HepG2 (cell line): ENCODE data around the gene CSNK1E. TPM values are rescaled to one million over a fixed set of nuclear protein-coding genes. Genes with fewer than 3 reads are reported as not detected.

ENCODE experiments used
- ATAC-seq: fragments of 200-7000 bp; cut with Tn5 transposase; 3 replicates; pipeline ENCODE4 v1.9.1; 2020; ENCODE audit warnings: mild to moderate bottlenecking, moderate library complexity
- BruUV-seq: library from RNA; stranded (reverse); fragments of 400-500 nt; replicated peaks from 2 replicates; lab custom pipeline; 2021; lab: Mats Ljungman, UMichigan
- CTCF ChIA-PET: fragments of 300-600 bp; formaldehyde crosslinking; extraction: SDS; loops from one replicate; lab custom pipeline; 2021; ENCODE audit warnings: low total read pairs, inconsistent platforms, low intra/inter-chr PET ratio; lab: Yijun Ruan, JAX
- POLR2A ChIA-PET: fragments of 350-600 bp; sonication (Branson Sonifier 250); formaldehyde crosslinking; loops from one replicate; lab custom pipeline; 2020; ENCODE audit warnings: antibody characterized with exemption, inconsistent platforms; lab: Yijun Ruan, JAX
- DNase-seq: peaks from one replicate; pipeline ENCODE4 v3.0.0-alpha.2; 2015; ENCODE audit warnings: low spot score
- FAIRE-seq: peaks from 3 replicates; lab custom pipeline; 2011; peaks lifted over from hg19 to GRCh38; lab: Jason Lieb, UNC
- H2AFZ ChIP-seq: one replicate; pipeline ENCODE4 v1.6.1; 2011; ENCODE audit warnings: low read length, inconsistent platforms
- H3K27ac ChIP-seq: fragments of 300-600 bp; 3 replicates; pipeline ENCODE4 v1.8.0; 2011; ENCODE audit warnings: mixed run types, mild to moderate bottlenecking, mixed read lengths, low read length, inconsistent platforms; ENCODE audit not compliant: insufficient read depth; ENCODE audit errors: extremely low read length
- H3K27me3 ChIP-seq, 2 experiments: fragments of 200-600 bp in 1 of 2; 2 replicates in 1 of 2; 3 replicates in 1 of 2; pipeline versions ENCODE4 v1.6.0 to v1.8.0; 2011; ENCODE audit warnings: low read length in 2 of 2, mild to moderate bottlenecking in 2 of 2, moderate library complexity in 2 of 2, inconsistent platforms in 1 of 2; ENCODE audit not compliant: insufficient read depth in 2 of 2, control insufficient read depth in 1 of 2
- H3K36me3 ChIP-seq, 2 experiments: fragments of 200-600 bp in 1 of 2; replicated peaks in 1 of 2; 2 replicates in 1 of 2; 3 replicates in 1 of 2; pipeline versions ENCODE4 v1.5.1 to v1.8.0; 2011; ENCODE audit warnings: low read length in 2 of 2, inconsistent platforms in 1 of 2; ENCODE audit not compliant: insufficient read depth in 2 of 2, control insufficient read depth in 1 of 2
- H3K4me1 ChIP-seq: 2 replicates; pipeline ENCODE4 v1.5.1; 2012; ENCODE audit warnings: low read length, inconsistent platforms; ENCODE audit not compliant: insufficient read depth
- H3K4me2 ChIP-seq: 2 replicates; pipeline ENCODE4 v1.6.0; 2011; ENCODE audit warnings: low read depth, low read length, inconsistent platforms
- H3K4me3 ChIP-seq, 3 experiments: fragments of 200-600 bp in 1 of 3; sonication (generic), shearing (Covaris generic) in 1 of 3; replicated peaks in 1 of 3; 2 replicates each; pipeline ENCODE4 v1.5.1; 2011 to 2016; ENCODE audit warnings: low read length in 3 of 3, inconsistent platforms in 2 of 3, low read depth in 2 of 3, mild to moderate bottlenecking in 2 of 3, control low read depth in 1 of 3, mixed read lengths in 1 of 3; ENCODE audit not compliant: insufficient read depth in 1 of 3
- H3K79me2 ChIP-seq: one replicate; pipeline ENCODE4 v1.6.1; 2011; ENCODE audit warnings: low read length, inconsistent platforms; ENCODE audit not compliant: insufficient read depth
- H3K9ac ChIP-seq: 2 replicates; pipeline ENCODE4 v1.6.0; 2011; ENCODE audit warnings: mild to moderate bottlenecking, low read depth, low read length, inconsistent platforms; ENCODE audit not compliant: insufficient read depth
- H3K9me3 ChIP-seq: 2 replicates; pipeline ENCODE4 v1.5.1; 2012; ENCODE audit warnings: mild to moderate bottlenecking, low read length
- H4K20me1 ChIP-seq: 2 replicates; pipeline ENCODE4 v1.6.0; 2011; ENCODE audit warnings: inconsistent platforms, mild to moderate bottlenecking, low read length, moderate library complexity; ENCODE audit not compliant: insufficient read depth
- EED ChIP-seq: sonication (generic); formaldehyde crosslinking; IDR thresholded peaks from 2 replicates; pipeline ENCODE4 v1.5.0; 2020; ENCODE audit warnings: mild to moderate bottlenecking, missing genetic modification reagents
- EZH2 ChIP-seq: conservative IDR thresholded peaks from 2 replicates; pipeline ENCODE4 v1.6.1; 2012; ENCODE audit warnings: mild to moderate bottlenecking, low read depth, low read length, moderate library complexity
- GLI4 ChIP-seq: sonication (generic); formaldehyde crosslinking; IDR thresholded peaks from 2 replicates; pipeline ENCODE4 v1.5.1; 2020; ENCODE audit warnings: missing genetic modification reagents, mild to moderate bottlenecking, moderate library complexity, borderline replicate concordance
- HCFC1 ChIP-seq: fragments of 150-350 bp; IDR thresholded peaks from 2 replicates; pipeline ENCODE4 v1.6.1; 2014; ENCODE audit warnings: low read depth, low read length
- HES4 ChIP-seq: sonication (generic); formaldehyde crosslinking; IDR thresholded peaks from 2 replicates; pipeline ENCODE4 v1.9.0; 2021; ENCODE audit warnings: mild to moderate bottlenecking, missing genetic modification reagents, borderline replicate concordance
- SAP130 ChIP-seq: IDR thresholded peaks from 2 replicates; pipeline ENCODE4 v1.6.1; 2016; ENCODE audit warnings: low read depth
- SKI ChIP-seq: fragments of 450-650 bp; IDR thresholded peaks from one replicate; pipeline ENCODE4 v1.6.1; 2018; ENCODE audit warnings: mild to moderate bottlenecking; ENCODE audit not compliant: partially characterized antibody
- SRY ChIP-seq: sonication (generic); formaldehyde crosslinking; IDR thresholded peaks from 2 replicates; pipeline ENCODE4 v1.8.0; 2022; ENCODE audit warnings: mild to moderate bottlenecking, missing genetic modification reagents
- ZNF121 ChIP-seq: sonication (generic); formaldehyde crosslinking; IDR thresholded peaks from 2 replicates; pipeline ENCODE4 v1.5.0; 2020; ENCODE audit warnings: mild to moderate bottlenecking, missing genetic modification reagents
- ZNF17 ChIP-seq: sonication (generic); formaldehyde crosslinking; IDR thresholded peaks from 2 replicates; pipeline ENCODE4 v1.5.0; 2020; ENCODE audit warnings: mild to moderate bottlenecking, missing genetic modification reagents
- ZNF207 ChIP-seq: fragments of 450-650 bp; IDR thresholded peaks from 2 replicates; pipeline ENCODE4 v1.6.1; 2016; ENCODE audit warnings: antibody characterized with exemption, borderline replicate concordance
- ZNF235 ChIP-seq: sonication (generic); formaldehyde crosslinking; IDR thresholded peaks from 2 replicates; pipeline ENCODE4 v1.8.1; 2023; ENCODE audit warnings: mild to moderate bottlenecking, missing genetic modification reagents, borderline replicate concordance
- ZNF335 ChIP-seq: sonication (generic); formaldehyde crosslinking; IDR thresholded peaks from 2 replicates; pipeline ENCODE4 v1.4.0; 2020; ENCODE audit warnings: missing genetic modification reagents
- ZNF441 ChIP-seq: sonication (generic); formaldehyde crosslinking; IDR thresholded peaks from 2 replicates; pipeline ENCODE4 v1.7.0; 2021; ENCODE audit warnings: missing genetic modification reagents, borderline replicate concordance
- ZNF446 ChIP-seq: sonication (generic); formaldehyde crosslinking; IDR thresholded peaks from 2 replicates; pipeline ENCODE4 v1.5.0; 2020; ENCODE audit warnings: mild to moderate bottlenecking, missing genetic modification reagents
- ZNF543 ChIP-seq: sonication (generic); formaldehyde crosslinking; IDR thresholded peaks from 2 replicates; pipeline ENCODE4 v1.4.0; 2020; ENCODE audit warnings: mild to moderate bottlenecking, missing genetic modification reagents
- ZNF780A ChIP-seq: sonication (generic); formaldehyde crosslinking; IDR thresholded peaks from 2 replicates; pipeline ENCODE4 v1.8.0; 2022; ENCODE audit warnings: mild to moderate bottlenecking, missing genetic modification reagents, moderate library complexity
- WGBS: methylation state at CpG from one replicate; pipeline ENCODE4 v1.1.6; 2017; ENCODE audit warnings: low lambda C conversion rate; 5-methylcytosine and 5-hydroxymethylcytosine counted together
- in situ Hi-C: cut with HindIII; loops from 2 replicates; pipeline ENCODE4 v1.10.0; 2017; ENCODE audit warnings: low pct_unique_long_range_greater_than_20kb; ENCODE audit not compliant: extremely low pct_ligation_motif_present
- intact Hi-C: fragments of 100-400 bp; cut with micrococcal nuclease; formaldehyde crosslinking; loops from one replicate; pipeline ENCODE4 v1.10.0; 2022; ENCODE audit not compliant: unreplicated experiment
- polyA plus RNA-seq, 8 experiments: library from polyadenylated mRNA; depleted of rRNA in 3 of 8; stranded (reverse) in 7 of 8; unstranded in 1 of 8; fragments of >200 nt; fragmentation: Illumina TruSeq in 4 of 8; extraction: Trizol in 4 of 8; gene quantifications; 2 replicates each; pipeline versions ENCODE4 v1.2.1 to v1.2.3, GENCODE V29; 2011 to 2016; ENCODE audit warnings: low read depth in 4 of 8, missing spikeins in 1 of 8, mixed read lengths in 1 of 8; ENCODE audit not compliant: insufficient read depth in 1 of 8
- total RNA-seq, 5 experiments: library from RNA; depleted of rRNA; stranded (reverse); fragments of >200 nt; fragmentation: Illumina TruSeq; extraction: Trizol; gene quantifications; 2 replicates each; pipeline ENCODE4 v1.2.3, GENCODE V29; 2016; ENCODE audit warnings: low read depth in 1 of 5
- TF ChIP-seq, protein P1 (sequence below): sonication (generic); formaldehyde crosslinking; IDR thresholded peaks from 2 replicates; pipeline ENCODE4 v1.8.0; 2022; ENCODE audit warnings: missing genetic modification reagents, mild to moderate bottlenecking, borderline replicate concordance
- TF ChIP-seq, protein P2 (sequence below): sonication (generic); formaldehyde crosslinking; IDR thresholded peaks from 2 replicates; pipeline ENCODE4 v1.9.0; 2021; ENCODE audit warnings: missing genetic modification reagents, borderline replicate concordance

CSNK1E gene
- total and polyA plus RNA-seq, 2 of the 13 experiments (the other 11 are each of a cell fraction or from before 2014, with no cell fraction given): 34.7 to 129 TPM

DNA sequence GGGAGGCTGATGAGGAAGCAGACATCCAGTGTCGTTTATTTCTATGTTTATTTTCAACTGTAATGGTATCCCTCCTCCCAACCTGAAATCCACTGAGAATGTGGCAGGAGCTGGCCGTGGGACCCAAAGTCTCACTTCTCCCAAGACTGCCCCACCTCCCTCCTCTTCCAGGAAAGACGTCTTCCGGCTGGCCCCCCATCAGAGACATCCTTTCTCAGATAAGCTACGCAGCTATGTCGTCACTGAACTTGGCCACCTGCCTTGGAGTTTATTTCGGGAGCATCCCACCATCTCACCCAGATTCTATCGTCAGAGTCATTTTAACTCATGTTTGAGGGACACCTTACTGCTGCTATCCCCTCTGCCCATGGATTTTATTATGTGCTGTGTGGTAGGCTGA is 58.3 kb downstream of the CSNK1E start:
- intact Hi-C loops: no loop called here
- Histone ChIP-seq H3K79me2 (peaks cover 14% of the 10 kb centered on the region), H3K27ac (no peak overlapping the region), H3K4me2 (no peak overlapping the region), H3K4me3 (no peak overlapping the region), H2AFZ (no peak overlapping the region), H3K27me3 (no peaks in the 10 kb centered on the region), H3K9ac (no peak overlapping the region), H3K36me3 (no peaks in the 10 kb centered on the region), H3K9me3 (no peaks in the 10 kb centered on the region), H4K20me1 (no peaks in the 10 kb centered on the region; the same call in 1 of the 2 replicates), H3K4me1 (peaks cover 52% of the 10 kb centered on the region)
- no TSS peak for BruUV-seq
- FAIRE-seq (no peak), ATAC-seq (no peak), DNase-seq (no peak)
- ChIA-PET POLR2A (no interaction called here), CTCF (no interaction called here)
- WGBS: 95% methylated on average over 8 of the region's 8 CpGs
- in situ Hi-C loops: no loop called here
- TF ChIP-seq HES4 (CRISPR knock-in tag) (no peak), ZNF441 (CRISPR knock-in tag) (no peak), SKI (no peak), SRY (CRISPR knock-in tag) (no peak), SAP130 (CRISPR knock-in tag) (no peak), EED (CRISPR knock-in tag) (no peak), EZH2 (no peak), ZNF235 (CRISPR knock-in tag) (no peak), ZNF121 (no peak), ZNF446 (CRISPR knock-in tag) (no peak), HCFC1 (no peak), GLI4 (CRISPR knock-in tag) (no peak), ZNF17 (no peak), ZNF335 (CRISPR knock-in tag) (no peak), ZNF207 (no peak), ZNF543 (CRISPR knock-in tag) (no peak), ZNF780A (CRISPR knock-in tag) (no peak)
- TF ChIP-seq, protein P1, sequence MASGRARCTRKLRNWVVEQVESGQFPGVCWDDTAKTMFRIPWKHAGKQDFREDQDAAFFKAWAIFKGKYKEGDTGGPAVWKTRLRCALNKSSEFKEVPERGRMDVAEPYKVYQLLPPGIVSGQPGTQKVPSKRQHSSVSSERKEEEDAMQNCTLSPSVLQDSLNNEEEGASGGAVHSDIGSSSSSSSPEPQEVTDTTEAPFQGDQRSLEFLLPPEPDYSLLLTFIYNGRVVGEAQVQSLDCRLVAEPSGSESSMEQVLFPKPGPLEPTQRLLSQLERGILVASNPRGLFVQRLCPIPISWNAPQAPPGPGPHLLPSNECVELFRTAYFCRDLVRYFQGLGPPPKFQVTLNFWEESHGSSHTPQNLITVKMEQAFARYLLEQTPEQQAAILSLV (CRISPR knock-in tag): no peak
- TF ChIP-seq, protein P2, sequence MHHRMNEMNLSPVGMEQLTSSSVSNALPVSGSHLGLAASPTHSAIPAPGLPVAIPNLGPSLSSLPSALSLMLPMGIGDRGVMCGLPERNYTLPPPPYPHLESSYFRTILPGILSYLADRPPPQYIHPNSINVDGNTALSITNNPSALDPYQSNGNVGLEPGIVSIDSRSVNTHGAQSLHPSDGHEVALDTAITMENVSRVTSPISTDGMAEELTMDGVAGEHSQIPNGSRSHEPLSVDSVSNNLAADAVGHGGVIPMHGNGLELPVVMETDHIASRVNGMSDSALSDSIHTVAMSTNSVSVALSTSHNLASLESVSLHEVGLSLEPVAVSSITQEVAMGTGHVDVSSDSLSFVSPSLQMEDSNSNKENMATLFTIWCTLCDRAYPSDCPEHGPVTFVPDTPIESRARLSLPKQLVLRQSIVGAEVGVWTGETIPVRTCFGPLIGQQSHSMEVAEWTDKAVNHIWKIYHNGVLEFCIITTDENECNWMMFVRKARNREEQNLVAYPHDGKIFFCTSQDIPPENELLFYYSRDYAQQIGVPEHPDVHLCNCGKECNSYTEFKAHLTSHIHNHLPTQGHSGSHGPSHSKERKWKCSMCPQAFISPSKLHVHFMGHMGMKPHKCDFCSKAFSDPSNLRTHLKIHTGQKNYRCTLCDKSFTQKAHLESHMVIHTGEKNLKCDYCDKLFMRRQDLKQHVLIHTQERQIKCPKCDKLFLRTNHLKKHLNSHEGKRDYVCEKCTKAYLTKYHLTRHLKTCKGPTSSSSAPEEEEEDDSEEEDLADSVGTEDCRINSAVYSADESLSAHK (CRISPR knock-in tag): no peak
